CD4-positive, alpha-beta T cell (primary cell): ENCODE measurements around the gene RANBP2. TPM values are rescaled to one million over a fixed set of nuclear protein-coding genes. Genes with fewer than 3 reads are reported as not detected.

Experiments used
- ATAC-seq: fragments of 200-7000 bp; cut with Tn5 transposase; one replicate; pipeline ENCODE4 v1.10.0; 2022; ENCODE audit warnings: mild to moderate bottlenecking; ENCODE audit not compliant: poor library complexity
- CTCF ChIA-PET: fragments of 350-600 bp; sonication (Branson Sonifier 250); formaldehyde crosslinking; loops from one replicate; lab custom pipeline; 2021; ENCODE audit warnings: antibody characterized with exemption, inconsistent platforms; lab: Charles Lee
- POLR2A ChIA-PET: fragments of 350-600 bp; sonication (Branson Sonifier 250); formaldehyde crosslinking; loops from one replicate; lab custom pipeline; 2021; ENCODE audit warnings: antibody characterized with exemption, inconsistent platforms; lab: Charles Lee
- DNase-seq, 14 experiments: peaks; one replicate each; pipeline ENCODE4 v3.0.0-alpha.2; 2013 to 2020; ENCODE audit warnings: mixed read lengths in 2 of 14
- H3K27ac ChIP-seq, 2 donors: one replicate each; pipeline versions ENCODE4 v1.5.1 to v1.7.0; 2013; ENCODE audit warnings: low read length in 2 of 2, low read depth in 1 of 2, mild to moderate bottlenecking in 1 of 2
- H3K27me3 ChIP-seq, 2 experiments: 1 replicate in 1 of 2; 2 replicates in 1 of 2; pipeline versions ENCODE4 v1.6.1 to v1.7.0; 2013; ENCODE audit warnings: low read length in 2 of 2, control low read depth in 1 of 2, mild to moderate bottlenecking in 1 of 2, moderate library complexity in 1 of 2; ENCODE audit not compliant: insufficient read depth in 2 of 2, control insufficient read depth in 1 of 2
- H3K36me3 ChIP-seq: one replicate; pipeline ENCODE4 v1.6.1; 2013; ENCODE audit warnings: low read length, control low read depth; ENCODE audit not compliant: insufficient read depth
- H3K4me1 ChIP-seq: one replicate; pipeline ENCODE4 v1.6.1; 2013; ENCODE audit warnings: low read length, control low read depth; ENCODE audit not compliant: insufficient read depth
- H3K4me3 ChIP-seq: one replicate; pipeline ENCODE4 v1.5.1; 2013; ENCODE audit warnings: mild to moderate bottlenecking, low read length, moderate library complexity
- H3K9me3 ChIP-seq, 2 experiments: 1 replicate in 1 of 2; 2 replicates in 1 of 2; pipeline versions ENCODE4 v1.6.1 to v1.7.0; 2013; ENCODE audit warnings: low read length in 2 of 2, mild to moderate bottlenecking in 2 of 2, control low read depth in 1 of 2, moderate library complexity in 1 of 2; ENCODE audit not compliant: control insufficient read depth in 1 of 2, insufficient read depth in 1 of 2
- H3K27ac Mint-ChIP-seq: one replicate; pipeline ENCODE4 v1.8.0; 2020; ENCODE audit warnings: mixed read lengths
- H3K27me3 Mint-ChIP-seq: one replicate; pipeline ENCODE4 v1.8.0; 2021; ENCODE audit warnings: mixed read lengths
- H3K36me3 Mint-ChIP-seq: one replicate; pipeline ENCODE4 v1.8.0; 2021; ENCODE audit warnings: low read depth, mixed read lengths
- H3K4me1 Mint-ChIP-seq: one replicate; pipeline ENCODE4 v1.8.0; 2021; ENCODE audit warnings: low read depth, mixed read lengths
- H3K4me3 Mint-ChIP-seq: one replicate; pipeline ENCODE4 v1.8.0; 2020; ENCODE audit warnings: mild to moderate bottlenecking, mixed read lengths
- H3K9me3 Mint-ChIP-seq: one replicate; pipeline ENCODE4 v1.8.0; 2020; ENCODE audit warnings: mixed read lengths
- intact Hi-C, 2 experiments: fragments of 100-400 bp; cut with DNase I in 1 of 2; cut with micrococcal nuclease in 1 of 2; formaldehyde crosslinking; loops; one replicate each; pipeline versions ENCODE4 v1.15.1 to v1.9.0; 2023 to 2025; cut with DNase I, micrococcal nuclease
- total RNA-seq, 174 experiments: library from RNA in 2 of 174; stranded (reverse) in 2 of 174; gene quantifications; one replicate each; pipeline ENCODE4 v1.2.3 and lab custom pipeline; 2021 to 2026
- TF ChIP-seq, protein P1 (sequence below): fragments of 200-600 bp; IDR thresholded peaks from one replicate; pipeline ENCODE4 v1.8.0; 2022; ENCODE audit warnings: antibody characterized with exemption, mild to moderate bottlenecking

RANBP2 gene
- total RNA-seq, 2 experiments from 2014 or later, result 182 to 186 TPM

DNA sequence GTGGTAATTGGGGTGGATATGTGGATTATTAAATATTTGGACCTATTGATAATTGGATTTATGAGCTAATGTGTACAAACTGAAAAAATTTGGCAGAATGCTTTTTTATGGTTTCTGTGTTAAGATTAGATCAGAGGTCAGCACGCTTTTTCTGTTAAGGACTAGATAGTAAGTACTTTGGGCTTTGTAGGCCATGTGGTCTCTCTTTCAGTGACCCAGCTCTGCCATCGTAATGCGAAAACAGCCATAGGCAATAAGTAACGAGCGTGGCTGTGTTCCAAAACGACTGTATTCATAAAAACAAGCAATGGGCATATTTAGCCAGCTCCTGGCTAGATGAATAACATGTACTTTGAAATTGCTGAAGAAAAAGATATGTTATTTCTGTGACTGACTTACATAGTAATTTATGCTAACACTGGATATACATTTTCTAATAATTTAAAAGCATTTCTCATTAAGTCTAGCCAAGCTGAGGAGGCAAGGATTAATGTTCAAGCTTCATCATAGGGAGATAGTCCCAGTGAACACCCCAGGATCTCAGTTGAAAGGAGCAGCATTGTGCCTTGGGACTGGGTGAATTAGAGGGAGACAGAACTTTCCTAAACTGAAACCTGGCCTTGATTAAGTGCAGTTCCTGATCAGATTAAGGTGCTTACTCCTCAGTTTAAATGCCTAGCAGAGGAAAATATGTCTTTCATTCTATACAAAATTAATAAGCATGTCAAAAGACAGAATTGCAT is 87.3 kb downstream of the RANBP2 start:
- TF ChIP-seq, protein P1, sequence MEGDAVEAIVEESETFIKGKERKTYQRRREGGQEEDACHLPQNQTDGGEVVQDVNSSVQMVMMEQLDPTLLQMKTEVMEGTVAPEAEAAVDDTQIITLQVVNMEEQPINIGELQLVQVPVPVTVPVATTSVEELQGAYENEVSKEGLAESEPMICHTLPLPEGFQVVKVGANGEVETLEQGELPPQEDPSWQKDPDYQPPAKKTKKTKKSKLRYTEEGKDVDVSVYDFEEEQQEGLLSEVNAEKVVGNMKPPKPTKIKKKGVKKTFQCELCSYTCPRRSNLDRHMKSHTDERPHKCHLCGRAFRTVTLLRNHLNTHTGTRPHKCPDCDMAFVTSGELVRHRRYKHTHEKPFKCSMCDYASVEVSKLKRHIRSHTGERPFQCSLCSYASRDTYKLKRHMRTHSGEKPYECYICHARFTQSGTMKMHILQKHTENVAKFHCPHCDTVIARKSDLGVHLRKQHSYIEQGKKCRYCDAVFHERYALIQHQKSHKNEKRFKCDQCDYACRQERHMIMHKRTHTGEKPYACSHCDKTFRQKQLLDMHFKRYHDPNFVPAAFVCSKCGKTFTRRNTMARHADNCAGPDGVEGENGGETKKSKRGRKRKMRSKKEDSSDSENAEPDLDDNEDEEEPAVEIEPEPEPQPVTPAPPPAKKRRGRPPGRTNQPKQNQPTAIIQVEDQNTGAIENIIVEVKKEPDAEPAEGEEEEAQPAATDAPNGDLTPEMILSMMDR, result no peak
- DNase-seq (no peak), ATAC-seq (no peak)
- no peak overlapping the region for H3K27ac Mint-ChIP-seq
- Histone ChIP-seq H3K27me3 (no peaks in the 10 kb centered on the region), H3K27ac (no peak overlapping the region), H3K36me3 (peaks cover 4% of the 10 kb centered on the region), H3K4me1 (no peaks in the 10 kb centered on the region), H3K9me3 (peaks cover 5 to 12% of the 10 kb centered on the region in 2 experiments), H3K4me3 (no peak overlapping the region)
- POLR2A ChIA-PET, result no interaction called here
- peaks cover 79% of the 10 kb centered on the region for H3K36me3 Mint-ChIP-seq
- CTCF ChIA-PET, result no interaction called here
- intact Hi-C loops, result no loop called here
- no peaks in the 10 kb centered on the region for H3K27me3 Mint-ChIP-seq
- H3K4me1 Mint-ChIP-seq, result no peaks in the 10 kb centered on the region
- no peak overlapping the region for H3K4me3 Mint-ChIP-seq
- H3K9me3 Mint-ChIP-seq, result peaks cover 9% of the 10 kb centered on the region

DNA sequence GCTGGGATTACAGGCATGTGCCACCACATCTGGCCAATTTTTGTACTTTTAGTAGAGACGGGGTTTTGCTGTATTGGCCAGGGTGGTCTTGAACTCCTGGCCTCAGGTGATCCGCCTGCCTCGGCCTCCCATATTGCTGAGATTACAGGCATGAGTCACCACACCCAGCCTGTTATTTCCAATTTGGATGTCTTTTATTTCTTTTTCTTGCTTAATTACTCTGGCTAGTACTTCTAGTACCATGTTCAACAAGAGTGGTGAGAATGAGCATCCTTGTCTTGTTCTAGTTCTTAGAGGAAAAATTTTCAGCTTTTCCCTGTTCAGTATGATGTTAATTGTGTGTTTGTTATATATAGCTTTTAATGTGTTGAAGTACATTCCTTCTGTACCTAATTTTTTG is 90.7 kb downstream of the RANBP2 start:
- intact Hi-C loops, result no loop called here
- TF ChIP-seq, protein P1, result no peak
- no peak overlapping the region for H3K27ac Mint-ChIP-seq
- peaks cover 3% of the 10 kb centered on the region for H3K36me3 ChIP-seq
- H3K27ac ChIP-seq, result no peak overlapping the region
- no peaks in the 10 kb centered on the region for H3K27me3 ChIP-seq
- no peaks in the 10 kb centered on the region for H3K4me1 ChIP-seq
- H3K4me3 Mint-ChIP-seq, result no peak overlapping the region
- no peaks in the 10 kb centered on the region for H3K27me3 Mint-ChIP-seq
- peaks cover 79% of the 10 kb centered on the region for H3K36me3 Mint-ChIP-seq
- POLR2A ChIA-PET, result no interaction called here
- H3K4me3 ChIP-seq, result no peak overlapping the region
- CTCF ChIA-PET, result interaction anchor here (1.0 kb wide), 1 partner anchor 10 kb away, joined by 3 read pairs; no protein-coding TSS in a partner anchor
- H3K4me1 Mint-ChIP-seq, result no peaks in the 10 kb centered on the region
- DNase-seq (no peak), ATAC-seq (no peak)
- peaks cover 5 to 12% of the 10 kb centered on the region in 2 experiments for H3K9me3 ChIP-seq
- peaks cover 9% of the 10 kb centered on the region for H3K9me3 Mint-ChIP-seq

DNA sequence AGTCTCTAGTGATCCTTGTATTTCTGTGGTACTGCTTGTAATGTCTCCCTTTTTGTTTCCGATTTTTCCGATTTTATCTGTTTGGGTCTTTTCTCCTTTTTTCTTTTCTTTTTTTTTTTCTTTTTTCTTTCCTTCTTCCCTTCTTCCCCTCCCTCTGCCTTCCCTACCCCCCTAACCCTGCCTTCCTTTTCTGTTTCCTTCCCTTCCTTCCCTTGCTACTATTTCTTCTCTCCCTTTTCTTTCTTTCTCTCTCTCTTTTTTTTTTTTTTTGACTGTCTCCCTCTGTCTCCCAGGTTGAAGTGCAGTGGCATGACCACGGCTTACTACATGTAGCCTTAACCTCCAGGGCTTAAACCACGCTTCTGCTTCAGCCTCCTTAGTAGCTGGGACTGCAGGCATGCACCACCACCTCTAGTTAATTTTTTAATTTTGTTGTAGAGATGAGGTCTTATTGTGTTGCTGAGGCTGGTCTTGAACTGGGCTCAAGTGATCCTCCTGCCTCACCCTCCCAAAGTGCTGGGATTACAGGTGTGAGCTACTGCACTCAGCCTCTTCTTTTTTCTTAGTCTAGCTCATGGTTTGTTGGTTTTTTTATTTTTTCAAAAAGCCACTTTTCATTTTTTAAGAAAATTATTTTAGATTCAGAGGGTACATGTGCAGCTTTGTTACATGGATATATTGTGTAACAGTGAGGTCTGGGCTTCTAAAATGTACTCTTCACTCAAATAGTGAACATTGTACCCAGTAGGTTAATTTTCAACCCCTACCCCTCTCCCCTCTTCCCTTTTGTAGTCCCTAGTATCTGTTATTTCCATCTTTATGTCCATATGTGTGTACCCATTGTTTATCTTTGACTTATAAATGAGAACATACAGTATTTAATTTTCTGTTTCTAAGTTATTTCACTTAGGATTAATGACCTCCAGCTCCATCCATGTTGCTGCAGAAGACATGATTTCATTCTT is 92.0 kb downstream of the RANBP2 start:
- Mint-ChIP-seq H3K4me1 (no peaks in the 10 kb centered on the region), H3K36me3 (peaks cover 86% of the 10 kb centered on the region), H3K9me3 (peaks cover 9% of the 10 kb centered on the region), H3K4me3 (no peak overlapping the region), H3K27me3 (no peaks in the 10 kb centered on the region), H3K27ac (no peak overlapping the region)
- TF ChIP-seq, protein P1, result no peak
- ChIA-PET CTCF (no interaction called here), POLR2A (no interaction called here)
- intact Hi-C loops, result no loop called here
- Histone ChIP-seq H3K9me3 (peaks cover 5 to 12% of the 10 kb centered on the region in 2 experiments), H3K4me3 (no peak overlapping the region), H3K27ac (no peak overlapping the region), H3K27me3 (no peaks in the 10 kb centered on the region), H3K36me3 (peaks cover 7% of the 10 kb centered on the region), H3K4me1 (no peaks in the 10 kb centered on the region)
- DNase-seq (no peak), ATAC-seq (no peak)
